HG03565 (cell line): ENCODE data around the gene ARSB.
"Not testable (repeated sequence)": the region's sequence is repeated elsewhere in the genome, so short reads cannot be mapped to it uniquely, and the experiment has no call there.

ENCODE experiments used
- ATAC-seq: cut with Tn5 transposase; IDR thresholded peaks from one replicate; pipeline ENCODE4 v1.9.1; 2021; ENCODE audit warnings: mild to moderate bottlenecking, moderate library complexity; ENCODE audit not compliant: unreplicated experiment

Gene ARSB

GRCh38 chr5:78851891-78852290 is 133.2 kb downstream of the ARSB start:
- not testable (repeated sequence) for ATAC-seq

DNA sequence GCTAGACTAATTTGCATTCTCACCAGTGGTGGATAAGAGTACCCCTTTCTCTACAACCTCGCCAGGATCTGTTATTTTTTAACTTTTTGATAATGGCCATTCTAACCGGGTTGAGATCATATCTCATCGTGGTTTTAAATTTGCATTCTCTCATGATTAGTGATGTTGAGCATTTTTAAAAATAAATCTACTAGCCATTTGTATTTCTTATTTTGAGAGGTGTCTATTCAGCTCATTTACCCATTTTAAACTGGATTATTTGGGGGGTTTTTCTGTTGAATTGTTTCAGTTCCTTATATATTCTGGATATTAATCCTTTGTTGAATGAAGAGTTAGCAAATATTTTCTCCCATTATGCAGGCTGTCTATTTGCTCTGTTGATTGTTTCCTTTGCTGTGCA is 139.6 kb downstream of the ARSB start:
- no peak for ATAC-seq

- ATAC-seq = no peak
Observed at GRCh38 chr5:78843436-78843835, 141.7 kb downstream of the ARSB start.

- no peak for ATAC-seq
Observed at GRCh38 chr5:78841767-78842166, 143.3 kb downstream of the ARSB start.

- ATAC-seq = no peak
Observed at GRCh38 chr5:78838753-78839152, 146.4 kb downstream of the ARSB start.

GRCh38 chr5:78837836-78838235 is 147.3 kb downstream of the ARSB start:
- ATAC-seq = no peak

- ATAC-seq = no peak
Observed at GRCh38 chr5:78835176-78835575, 149.9 kb downstream of the ARSB start.

GRCh38 chr5:78833284-78833683 is 151.8 kb downstream of the ARSB start:
- ATAC-seq = no peak

GRCh38 chr5:78830528-78831046 is 154.5 kb downstream of the ARSB start:
- ATAC-seq = no peak

GRCh38 chr5:78829811-78830527 is 155.1 kb downstream of the ARSB start:
- no peak for ATAC-seq

DNA sequence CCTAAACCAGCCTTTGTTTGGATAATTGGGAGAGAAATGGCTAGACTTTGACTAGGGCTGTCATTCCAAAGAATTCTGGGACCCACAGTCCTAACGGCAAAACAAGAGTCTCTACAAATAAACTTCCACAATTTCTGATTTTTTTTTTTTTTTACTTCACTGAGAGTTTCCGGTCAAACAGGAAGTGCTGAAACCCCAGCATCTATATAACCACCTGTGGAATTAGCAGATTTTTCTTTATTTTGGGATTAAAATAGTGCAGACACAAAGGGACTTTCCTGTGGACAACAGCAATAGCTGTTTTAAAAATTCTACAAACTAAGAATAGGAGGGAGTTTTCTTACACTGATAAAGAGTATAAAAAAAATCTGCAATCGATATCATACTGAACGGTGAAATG is 157.4 kb downstream of the ARSB start:
- no peak for ATAC-seq

DNA sequence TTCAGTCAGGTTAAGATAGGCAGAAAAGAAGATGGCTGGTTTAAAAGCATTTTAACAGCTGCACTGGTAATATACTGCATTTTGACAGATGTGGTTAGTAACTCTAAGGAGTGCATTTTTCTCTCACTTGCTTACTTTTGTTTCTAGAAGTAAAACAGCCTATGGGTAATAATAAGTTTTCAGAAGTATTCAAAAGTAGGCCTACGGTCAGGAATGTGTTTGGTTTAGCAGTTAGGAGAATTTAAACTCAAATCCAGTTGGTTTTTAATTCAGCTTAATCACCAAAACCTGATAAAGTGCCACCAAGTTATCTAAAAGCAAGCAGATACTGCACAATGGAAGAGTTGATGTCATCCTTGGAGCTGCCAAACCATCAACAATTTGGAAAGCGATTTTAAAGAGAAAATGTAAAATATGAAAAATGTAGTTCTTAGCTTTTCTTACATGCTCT is 160.3 kb downstream of the ARSB start:
- ATAC-seq = no peak

- no peak for ATAC-seq
Observed at GRCh38 chr5:78823196-78823595, 161.9 kb downstream of the ARSB start.

DNA sequence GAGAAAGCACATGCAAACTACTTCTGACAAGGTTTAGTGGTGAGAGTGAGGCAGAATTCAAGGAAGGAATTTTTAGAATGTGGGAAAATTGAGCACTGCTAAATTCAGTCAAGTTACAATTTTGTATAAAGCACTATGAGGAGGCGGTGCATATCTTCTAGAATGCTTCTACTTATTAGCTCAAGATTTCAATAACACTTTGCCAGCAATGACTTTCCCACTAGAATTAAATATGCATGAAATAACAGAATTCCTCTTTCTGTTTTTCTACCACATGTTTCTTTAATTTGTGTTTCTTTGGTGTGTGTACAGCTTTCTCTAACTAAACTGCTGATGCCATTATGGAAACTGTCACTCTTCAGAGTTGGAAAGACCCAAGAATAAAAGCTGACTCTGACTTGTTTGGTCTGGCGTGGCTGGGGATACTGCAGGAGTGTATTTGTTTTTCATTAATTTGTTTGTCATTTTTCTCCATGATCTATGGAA is 163.5 kb downstream of the ARSB start:
- ATAC-seq = no peak

DNA sequence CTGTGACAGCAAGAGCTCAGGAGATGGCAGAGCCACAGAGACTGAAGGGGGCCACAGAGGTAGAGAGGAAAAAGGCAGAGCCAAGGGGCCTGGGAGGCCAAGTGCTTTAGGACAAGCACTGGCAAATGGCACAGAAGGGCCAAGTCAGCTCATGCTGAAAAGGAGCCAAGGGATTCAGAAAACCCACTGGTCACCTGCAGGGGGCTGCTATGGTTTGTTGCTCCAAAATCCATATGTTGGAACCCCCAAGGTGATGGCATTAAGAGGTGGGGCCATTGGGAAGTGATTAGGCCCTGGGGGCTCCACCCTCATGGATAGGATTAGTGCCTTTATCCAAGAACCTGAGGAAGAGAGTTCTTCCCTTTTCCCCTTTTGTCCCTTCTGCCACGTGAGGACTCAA is 165.4 kb downstream of the ARSB start:
- no peak for ATAC-seq

DNA sequence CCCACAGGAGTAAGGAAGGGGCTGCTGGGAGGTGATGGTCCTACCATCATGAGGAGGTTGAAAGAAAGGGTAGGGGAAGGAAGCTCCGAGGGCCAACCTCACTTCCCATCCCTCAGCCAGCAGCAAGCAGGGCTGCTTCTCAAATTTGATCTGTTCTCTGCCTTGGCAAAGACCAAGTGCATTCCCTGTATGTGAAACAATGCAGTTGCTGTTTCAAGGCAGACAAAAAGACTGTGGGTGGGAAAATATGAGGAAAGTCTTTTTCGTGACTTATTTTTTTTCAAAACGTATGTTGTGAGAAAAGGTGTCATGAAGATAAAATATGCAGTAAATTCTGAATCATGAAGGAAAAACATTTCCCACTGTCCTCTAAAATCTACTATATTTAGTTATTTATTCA is 165.9 kb downstream of the ARSB start:
- no peak for ATAC-seq

DNA sequence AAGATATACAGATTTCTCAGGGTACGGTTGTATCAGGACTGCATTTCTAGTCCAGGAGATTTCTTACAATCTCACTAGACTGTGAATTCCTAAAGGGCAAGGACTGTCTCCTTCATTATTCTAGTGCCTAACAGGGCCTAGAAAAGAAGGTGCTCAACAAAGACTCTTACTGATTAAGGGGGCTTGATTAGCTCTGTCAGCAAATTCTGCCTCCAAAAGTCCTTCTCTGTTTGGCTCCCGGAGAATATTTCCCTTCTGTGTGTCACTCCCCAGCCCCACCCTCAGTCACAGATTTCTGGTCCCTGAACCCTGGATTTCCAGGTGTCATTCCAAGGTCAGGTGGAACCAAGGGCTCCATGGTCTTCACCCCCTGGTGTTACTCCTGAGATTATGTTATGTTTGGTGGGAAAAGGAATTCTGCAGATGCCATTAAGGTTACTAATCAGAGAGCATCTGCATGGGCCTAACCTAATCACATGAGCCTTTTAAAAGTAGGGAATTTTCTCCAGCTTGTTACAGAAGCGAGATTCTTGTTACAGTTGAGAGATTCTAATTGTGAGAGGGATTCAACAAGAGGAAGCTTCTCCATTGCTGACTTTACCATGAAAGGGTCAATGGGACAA is 168.9 kb downstream of the ARSB start:
- ATAC-seq = no peak

- ATAC-seq = no peak
Observed at GRCh38 chr5:78813906-78814530, 171.1 kb downstream of the ARSB start.

- no peak for ATAC-seq
Observed at GRCh38 chr5:78813286-78813685, 171.8 kb downstream of the ARSB start.

- no peak for ATAC-seq
Observed at GRCh38 chr5:78811866-78812265, 173.2 kb downstream of the ARSB start.

GRCh38 chr5:78811121-78811817 is 173.8 kb downstream of the ARSB start:
- ATAC-seq = no peak
